Lower leg skin (tissue), 3 donors: ENCODE measurements around the gene MPZL1.

ENCODE experiments used
- POLR2A ChIP-seq, 2 donors: fragments of 450-650 bp; IDR thresholded peaks; one replicate each; pipeline ENCODE4 v1.6.1; 2016 to 2017; ENCODE audit warnings: antibody characterized with exemption in 2 of 2, mild to moderate bottlenecking in 1 of 2, moderate library complexity in 1 of 2
- TF ChIP-seq, protein P1 (sequence below), 3 donors: fragments of 450-650 bp; IDR thresholded peaks; one replicate each; pipeline ENCODE4 v1.5.1; 2016; ENCODE audit warnings: antibody characterized with exemption in 3 of 3, mild to moderate bottlenecking in 3 of 3, moderate library complexity in 2 of 3

DNA sequence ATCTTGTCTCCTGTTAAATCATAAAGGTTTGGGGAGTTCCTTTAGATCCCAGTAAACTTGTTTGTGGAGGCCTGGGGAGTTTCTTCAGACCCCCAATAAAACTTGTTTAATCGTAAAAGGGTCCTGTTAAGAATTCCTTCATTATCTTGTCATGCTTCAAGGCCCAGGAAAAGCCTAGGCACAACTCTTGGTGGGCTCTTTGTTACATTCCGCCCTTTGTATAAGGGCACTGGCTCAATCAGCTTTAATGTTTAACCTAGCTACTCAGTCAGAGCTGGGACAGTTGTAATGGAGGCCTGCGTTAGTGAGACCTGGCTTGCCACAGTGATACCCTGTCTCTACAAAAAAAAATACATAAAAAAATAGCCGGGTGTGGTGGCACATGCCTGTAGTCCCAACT, 77.2 kb downstream of the MPZL1 start:
- TF ChIP-seq, protein P1, sequence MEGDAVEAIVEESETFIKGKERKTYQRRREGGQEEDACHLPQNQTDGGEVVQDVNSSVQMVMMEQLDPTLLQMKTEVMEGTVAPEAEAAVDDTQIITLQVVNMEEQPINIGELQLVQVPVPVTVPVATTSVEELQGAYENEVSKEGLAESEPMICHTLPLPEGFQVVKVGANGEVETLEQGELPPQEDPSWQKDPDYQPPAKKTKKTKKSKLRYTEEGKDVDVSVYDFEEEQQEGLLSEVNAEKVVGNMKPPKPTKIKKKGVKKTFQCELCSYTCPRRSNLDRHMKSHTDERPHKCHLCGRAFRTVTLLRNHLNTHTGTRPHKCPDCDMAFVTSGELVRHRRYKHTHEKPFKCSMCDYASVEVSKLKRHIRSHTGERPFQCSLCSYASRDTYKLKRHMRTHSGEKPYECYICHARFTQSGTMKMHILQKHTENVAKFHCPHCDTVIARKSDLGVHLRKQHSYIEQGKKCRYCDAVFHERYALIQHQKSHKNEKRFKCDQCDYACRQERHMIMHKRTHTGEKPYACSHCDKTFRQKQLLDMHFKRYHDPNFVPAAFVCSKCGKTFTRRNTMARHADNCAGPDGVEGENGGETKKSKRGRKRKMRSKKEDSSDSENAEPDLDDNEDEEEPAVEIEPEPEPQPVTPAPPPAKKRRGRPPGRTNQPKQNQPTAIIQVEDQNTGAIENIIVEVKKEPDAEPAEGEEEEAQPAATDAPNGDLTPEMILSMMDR (IDR thresholded peaks at IDR 0.05) = no peak
- TF ChIP-seq POLR2A (IDR thresholded peaks at IDR 0.05) = no peak
